Kidney epithelial cell (primary cell): Measurements from ENCODE around the gene ACTN1. TPM values are rescaled to one million over a fixed set of nuclear protein-coding genes. Genes with fewer than 3 reads are reported as not detected.

ENCODE experiments used
- DNase-seq: peaks from one replicate; pipeline ENCODE4 v3.0.0-alpha.2; 2010; ENCODE audit warnings: low read depth
- H3K27me3 ChIP-seq: 2 replicates; pipeline ENCODE4 v1.6.0; 2011; ENCODE audit warnings: low read length; ENCODE audit not compliant: control insufficient read depth, insufficient read depth
- H3K36me3 ChIP-seq: 2 replicates; pipeline ENCODE4 v1.5.1; 2011; ENCODE audit warnings: low read length; ENCODE audit not compliant: control insufficient read depth, insufficient read depth
- H3K4me3 ChIP-seq: 2 replicates; pipeline ENCODE4 v1.5.1; 2011; ENCODE audit warnings: low read depth, mild to moderate bottlenecking, control low read depth, low read length
- CTCF ChIP-seq: IDR thresholded peaks from 2 replicates; pipeline ENCODE4 v1.5.1; 2011; ENCODE audit warnings: mild to moderate bottlenecking, moderate library complexity, low read length, control low read depth, inconsistent platforms; ENCODE audit not compliant: insufficient read depth, poor library complexity, severe bottlenecking
- total RNA-seq: library from RNA; depleted of rRNA; stranded (reverse); fragments of >200 nt; gene quantifications from 2 replicates; pipeline ENCODE4 v1.2.3, GENCODE V29; 2015

ACTN1 gene
- total RNA-seq, 1 donor from 2014 or later, result 627 TPM

GRCh38 chr14:68888883-68889282, 90.2 kb downstream of the ACTN1 start:
- Histone ChIP-seq H3K27me3 (no peaks in the 10 kb centered on the region), H3K36me3 (peaks cover 21% of the 10 kb centered on the region), H3K4me3 (no peak overlapping the region)
- no peak for TF ChIP-seq CTCF
- DNase-seq, result no peak

DNA sequence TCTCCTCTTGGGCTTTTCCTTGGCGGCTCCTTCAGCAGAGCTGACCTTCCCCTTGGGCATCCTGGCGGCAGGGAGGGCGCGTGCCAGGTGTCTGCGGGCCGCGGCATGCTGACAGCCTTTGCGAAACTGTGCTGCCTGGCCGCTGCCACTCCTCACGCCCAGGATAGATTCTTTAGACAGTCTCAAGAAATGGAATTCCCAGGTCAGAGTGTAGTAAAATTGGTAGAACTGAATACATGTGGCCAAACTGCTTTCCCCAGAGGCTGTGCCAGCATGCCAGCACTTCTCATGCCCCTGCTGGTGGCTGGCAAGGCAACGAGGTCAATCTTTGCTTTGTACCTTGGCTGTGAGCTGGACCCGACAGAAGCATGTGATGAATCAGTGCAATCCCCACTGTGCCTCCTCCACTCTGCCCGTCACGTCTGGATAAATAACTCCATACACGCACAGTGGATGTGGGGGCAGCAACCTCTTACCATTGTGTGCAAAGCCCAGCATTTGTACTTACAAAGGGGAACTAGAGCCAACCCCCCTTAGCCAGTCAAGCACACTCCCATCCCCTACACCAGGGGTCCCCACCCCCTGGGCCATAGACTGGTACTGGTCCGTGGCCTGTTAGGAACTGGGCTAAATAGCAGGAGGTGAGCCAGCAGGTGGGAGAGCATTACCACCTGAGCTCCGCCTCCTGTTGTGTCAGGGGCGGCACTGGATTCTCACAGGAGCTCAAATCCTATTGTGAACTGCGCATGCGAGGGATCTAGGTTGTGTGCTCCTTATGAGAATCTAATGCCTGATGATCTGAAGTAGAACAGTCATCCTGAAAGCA, 90.9 kb downstream of the ACTN1 start:
- peaks cover 18% of the 10 kb centered on the region for H3K36me3 ChIP-seq
- no peaks in the 10 kb centered on the region for H3K27me3 ChIP-seq
- H3K4me3 ChIP-seq, result no peak overlapping the region
- TF ChIP-seq CTCF, result no peak
- DNase-seq, result no peak

DNA sequence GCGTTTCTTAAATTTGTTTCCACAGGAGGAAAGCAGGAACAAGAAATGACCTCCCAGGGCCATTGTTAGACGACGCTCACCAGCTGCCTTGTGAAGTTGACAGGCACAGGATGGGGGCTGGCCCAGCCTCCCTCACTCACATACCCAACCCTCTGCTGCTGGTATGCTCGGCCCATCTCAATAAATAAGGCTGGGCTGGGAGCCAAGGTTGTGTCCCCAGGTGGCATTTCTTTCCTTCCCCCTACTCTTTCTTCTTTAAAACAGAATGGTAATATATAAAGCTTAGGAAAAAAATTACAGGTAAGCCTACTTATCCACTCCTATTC, 93.0 kb downstream of the ACTN1 start:
- no peak for DNase-seq
- no peak overlapping the region for H3K4me3 ChIP-seq
- TF ChIP-seq CTCF, result no peak
- H3K27me3 ChIP-seq, result no peaks in the 10 kb centered on the region
- peaks cover 19% of the 10 kb centered on the region for H3K36me3 ChIP-seq

GRCh38 chr14:68885226-68886108, 93.6 kb downstream of the ACTN1 start:
- DNase-seq, result no peak
- Histone ChIP-seq H3K4me3 (no peak overlapping the region), H3K27me3 (no peaks in the 10 kb centered on the region), H3K36me3 (peaks cover 15% of the 10 kb centered on the region)
- no peak for TF ChIP-seq CTCF

DNA sequence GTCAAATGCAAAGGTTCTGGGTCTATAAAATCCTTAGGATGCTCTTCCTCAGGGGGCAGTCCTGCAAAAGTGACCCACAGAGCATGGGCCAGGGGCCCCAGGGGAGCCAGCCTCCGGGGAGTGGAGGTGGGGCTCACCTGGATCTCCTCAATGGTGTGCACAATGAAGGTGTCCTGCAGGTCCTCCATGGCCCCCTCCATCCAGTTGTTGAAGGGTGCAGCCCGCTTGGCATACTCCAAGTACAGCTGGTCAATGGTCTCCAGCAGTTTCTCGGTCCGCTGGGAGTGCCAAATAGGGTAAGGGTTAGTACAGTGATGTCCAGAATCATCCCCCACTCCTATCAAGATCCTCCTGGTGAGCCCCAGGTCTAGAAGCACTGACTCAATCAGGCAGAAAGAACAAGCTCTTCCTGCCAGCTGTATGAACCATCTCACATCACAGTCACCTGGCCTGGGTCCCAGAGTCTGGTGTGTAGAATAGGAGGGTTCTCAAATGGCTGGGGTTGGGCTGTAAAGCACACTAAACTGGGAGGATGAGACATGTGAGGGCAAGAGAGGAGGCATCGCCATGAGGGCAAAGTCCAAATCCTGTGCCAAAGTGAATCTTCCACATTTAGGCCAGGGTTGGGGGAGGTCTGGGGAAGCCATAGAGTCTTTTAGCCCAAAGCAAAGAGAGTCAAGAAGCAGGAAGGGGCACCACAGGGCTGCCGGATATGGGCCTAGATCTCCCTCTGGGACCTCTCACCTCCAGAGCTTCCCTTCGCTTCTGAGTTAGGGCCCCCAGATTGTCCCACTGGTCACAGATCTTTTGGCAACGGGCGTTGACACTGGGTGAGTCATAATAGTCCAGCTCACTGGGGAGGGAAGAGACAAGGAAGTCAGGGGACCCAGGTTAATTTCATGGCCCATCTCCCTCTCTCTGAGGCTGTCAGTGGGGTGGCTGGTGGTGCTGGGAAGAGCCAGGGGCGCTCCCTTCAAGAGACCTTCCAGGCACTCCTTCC, 94.8 kb downstream of the ACTN1 start:
- TF ChIP-seq CTCF, result no peak
- H3K36me3 ChIP-seq, result peaks cover 11% of the 10 kb centered on the region
- H3K27me3 ChIP-seq, result no peaks in the 10 kb centered on the region
- no peak overlapping the region for H3K4me3 ChIP-seq
- DNase-seq, result no peak
